RWPE1 (cell line): ENCODE results near the gene KDM8.

Source experiments
- CTCF ChIA-PET: fragments of 350-600 bp; sonication (Branson Sonifier 250); formaldehyde crosslinking; extraction: SDS; loops from one replicate; lab custom pipeline; 2021; lab: Yijun Ruan, JAX
- POLR2A ChIA-PET: fragments of 400-600 bp; formaldehyde crosslinking; extraction: SDS; loops from one replicate; lab custom pipeline; 2020; ENCODE audit warnings: antibody characterized with exemption; ENCODE audit not compliant: low non-redundant PET; lab: Yijun Ruan, JAX
- DNase-seq: peaks from one replicate; pipeline ENCODE4 v3.0.0; 2012; ENCODE audit warnings: low spot score
- H3K27ac ChIP-seq: fragments of 450-650 bp; 2 replicates; pipeline ENCODE4 v1.5.1; 2017
- CTCF ChIP-seq: fragments of 450-650 bp; conservative IDR thresholded peaks from 2 replicates; pipeline ENCODE4 v1.5.1; 2017; ENCODE audit warnings: low read depth, mild to moderate bottlenecking

The KDM8 gene

DNA sequence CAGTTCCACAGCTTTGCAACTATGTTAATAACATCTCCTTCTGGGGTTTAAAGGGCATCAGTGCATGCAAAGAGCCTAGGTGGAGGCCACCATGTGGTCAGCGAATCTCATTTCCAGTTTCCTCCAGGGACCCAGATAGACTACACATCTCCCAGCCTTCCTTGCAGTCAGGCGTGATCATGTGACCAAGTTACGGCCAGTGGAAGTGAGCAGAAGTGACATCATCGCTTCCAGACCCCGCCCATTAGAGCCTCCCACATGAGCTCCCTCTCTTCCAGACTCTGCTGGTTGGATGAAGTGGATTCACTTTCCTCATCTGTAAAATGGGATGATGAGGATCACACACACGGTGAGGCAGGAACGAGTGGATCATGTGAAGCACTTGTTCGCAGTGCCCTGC is 27.4 kb upstream of the KDM8 start:
- DNase-seq = no peak
- CTCF ChIA-PET = no interaction called here
- H3K27ac ChIP-seq = no peak overlapping the region

GRCh38 chr16:27177031-27177774 is 26.1 kb upstream of the KDM8 start:
- CTCF ChIA-PET = no interaction called here

More for the DNA sequence above, 27.4 kb upstream of the KDM8 start:
- POLR2A ChIA-PET = no interaction called here
- no peak for TF ChIP-seq CTCF

DNA sequence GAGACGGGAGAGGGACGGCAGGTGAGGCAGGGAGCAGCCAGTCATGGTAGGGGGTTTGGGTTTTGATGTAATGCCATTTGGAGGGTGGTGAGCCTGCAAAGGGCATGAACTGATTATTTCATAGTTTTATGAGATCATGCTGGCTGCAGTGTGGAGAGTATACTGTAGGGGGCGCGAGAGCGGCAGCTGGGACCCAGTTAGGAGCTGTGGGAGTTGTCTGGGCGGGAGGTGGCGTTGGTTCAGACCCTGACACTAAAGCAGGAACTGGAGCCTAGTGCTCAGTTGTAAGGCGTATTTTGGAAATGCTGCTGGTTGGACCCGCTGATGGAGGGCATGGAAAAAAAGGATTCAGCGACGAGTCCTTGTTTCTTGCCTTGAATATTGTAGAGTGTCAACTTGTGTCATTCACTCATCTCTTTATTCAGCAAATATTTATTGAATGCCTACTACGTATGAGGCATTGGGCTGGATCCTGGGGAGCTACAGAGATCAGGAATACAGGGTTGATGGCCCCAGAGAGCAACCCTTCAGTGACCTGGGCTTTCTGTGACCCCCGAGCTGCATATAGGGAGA is 23.7 kb upstream of the KDM8 start:
- CTCF ChIA-PET = interaction anchor here (0.6 to 1.0 kb wide), 4 partner anchors 16 to 793 kb away, joined by 3 to 5 read pairs (median 4); no protein-coding TSS in a partner anchor
- peak; percentile 57 for TF ChIP-seq CTCF
- no peak for DNase-seq
- no peak overlapping the region for H3K27ac ChIP-seq
- POLR2A ChIA-PET = no interaction called here

More at GRCh38 chr16:27177031-27177774, 26.1 kb upstream of the KDM8 start:
- TF ChIP-seq CTCF = no peak
- no peak overlapping the region; the same call in 1 of the 2 replicates for H3K27ac ChIP-seq
- peak; percentile 65 for DNase-seq
- POLR2A ChIA-PET = no interaction called here

DNA sequence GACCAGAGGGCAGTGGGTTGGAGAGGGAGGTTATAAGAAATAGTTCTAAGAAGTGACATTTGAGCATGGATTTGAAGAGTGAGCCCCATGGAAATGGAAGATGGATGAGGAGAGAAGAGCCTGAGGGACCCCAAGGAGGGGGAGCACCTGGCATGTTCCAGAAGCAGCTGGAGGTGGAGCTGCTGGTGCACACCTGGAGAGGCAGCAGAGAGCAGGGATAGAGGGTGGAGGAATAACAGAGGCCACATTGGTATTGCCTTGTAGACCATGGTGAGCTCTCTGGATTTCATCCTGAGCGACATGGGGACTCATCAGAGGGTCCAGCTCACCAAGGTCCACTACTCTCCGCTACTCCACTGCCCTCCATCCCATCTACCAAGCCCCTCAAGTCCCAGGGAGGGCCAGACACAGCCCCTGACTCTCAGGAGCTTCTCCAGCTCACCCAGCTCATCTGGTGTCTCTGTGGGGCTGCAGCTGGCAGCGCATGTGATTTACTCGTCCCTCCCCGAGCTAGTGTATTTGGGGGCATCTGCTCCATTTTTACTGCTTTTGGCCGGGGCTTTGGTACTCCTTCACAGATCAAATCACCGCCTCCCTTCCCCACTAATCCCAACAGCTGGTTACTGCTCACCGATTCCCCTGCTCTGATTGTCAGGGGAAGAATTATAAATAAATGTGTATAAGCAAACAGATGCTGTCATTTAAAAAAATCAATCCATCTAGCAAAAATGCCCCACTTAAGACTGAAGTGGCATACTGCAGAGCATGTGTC is 22.1 kb upstream of the KDM8 start:
- CTCF ChIA-PET = interaction anchor here (0.7 kb wide), 1 partner anchor 71 kb away, joined by 3 read pairs; no protein-coding TSS in a partner anchor
- no peak for TF ChIP-seq CTCF
- H3K27ac ChIP-seq = no peak overlapping the region

GRCh38 chr16:27182906-27183405 is 20.4 kb upstream of the KDM8 start:
- H3K27ac ChIP-seq = no peak overlapping the region
- ChIA-PET POLR2A (no interaction called here), CTCF (interaction anchor here (0.6 kb wide), 1 partner anchor 91 kb away, joined by 5 read pairs; no protein-coding TSS in a partner anchor)
- TF ChIP-seq CTCF = no peak
- no peak for DNase-seq

More for the DNA sequence above, 22.1 kb upstream of the KDM8 start:
- no peak for DNase-seq
- POLR2A ChIA-PET = no interaction called here

DNA sequence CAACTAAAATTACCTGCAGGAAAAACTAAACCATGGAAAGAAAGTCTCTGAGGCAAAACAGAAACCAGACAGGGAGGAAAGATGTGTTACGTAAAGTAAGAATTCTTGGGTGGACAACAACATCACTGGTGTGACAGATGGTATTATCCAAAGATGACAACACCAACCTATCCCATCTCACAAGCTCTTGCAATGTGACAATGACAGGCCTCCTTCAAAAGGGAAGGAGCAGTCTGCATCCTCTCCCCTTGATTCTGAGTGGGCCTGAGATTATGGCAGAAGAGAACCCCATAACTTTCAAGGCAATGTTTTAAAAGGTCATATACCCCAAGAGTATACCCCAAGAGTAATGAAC is 17.6 kb upstream of the KDM8 start:
- no peak overlapping the region for H3K27ac ChIP-seq
- POLR2A ChIA-PET = no interaction called here
- TF ChIP-seq CTCF = no peak
- no peak for DNase-seq
- CTCF ChIA-PET = no interaction called here
